C4-2B (cell line): ENCODE data around the gene CACNB4.
A peak's percentile ranks its signal among the peaks of the same experiment; 100 is the strongest.

Experiments
- H3K27ac ChIP-seq: fragments of 450-650 bp; 2 replicates; pipeline ENCODE4 v1.5.1; 2017
- ZFX ChIP-seq: fragments of 450-650 bp; IDR thresholded peaks from 2 replicates; pipeline ENCODE4 v1.6.1; 2017
- TF ChIP-seq, protein P1 (sequence below): fragments of 450-650 bp; conservative IDR thresholded peaks from 2 replicates; pipeline ENCODE4 v1.5.1; 2017; ENCODE audit warnings: mild to moderate bottlenecking

Gene CACNB4

DNA sequence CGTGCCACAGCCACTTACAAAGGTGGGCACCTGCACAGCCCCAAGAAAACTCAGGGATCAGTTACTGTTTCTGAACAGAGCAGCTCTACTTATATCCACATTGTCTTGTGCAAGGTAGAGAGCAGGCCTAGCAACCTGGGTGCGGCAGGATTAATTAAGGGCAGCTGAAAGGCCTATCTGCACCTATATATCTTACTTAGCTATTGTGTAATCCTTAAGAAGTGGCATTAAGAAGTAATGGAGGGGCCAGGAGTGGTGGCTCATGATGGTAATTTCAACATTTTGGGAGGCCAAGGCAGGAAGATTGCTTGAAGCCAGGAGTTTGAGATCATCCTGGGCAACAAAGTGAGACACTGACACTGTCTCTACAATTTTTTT lies 257.8 kb downstream of the CACNB4 start:
- TF ChIP-seq ZFX: no peak
- TF ChIP-seq, protein P1, sequence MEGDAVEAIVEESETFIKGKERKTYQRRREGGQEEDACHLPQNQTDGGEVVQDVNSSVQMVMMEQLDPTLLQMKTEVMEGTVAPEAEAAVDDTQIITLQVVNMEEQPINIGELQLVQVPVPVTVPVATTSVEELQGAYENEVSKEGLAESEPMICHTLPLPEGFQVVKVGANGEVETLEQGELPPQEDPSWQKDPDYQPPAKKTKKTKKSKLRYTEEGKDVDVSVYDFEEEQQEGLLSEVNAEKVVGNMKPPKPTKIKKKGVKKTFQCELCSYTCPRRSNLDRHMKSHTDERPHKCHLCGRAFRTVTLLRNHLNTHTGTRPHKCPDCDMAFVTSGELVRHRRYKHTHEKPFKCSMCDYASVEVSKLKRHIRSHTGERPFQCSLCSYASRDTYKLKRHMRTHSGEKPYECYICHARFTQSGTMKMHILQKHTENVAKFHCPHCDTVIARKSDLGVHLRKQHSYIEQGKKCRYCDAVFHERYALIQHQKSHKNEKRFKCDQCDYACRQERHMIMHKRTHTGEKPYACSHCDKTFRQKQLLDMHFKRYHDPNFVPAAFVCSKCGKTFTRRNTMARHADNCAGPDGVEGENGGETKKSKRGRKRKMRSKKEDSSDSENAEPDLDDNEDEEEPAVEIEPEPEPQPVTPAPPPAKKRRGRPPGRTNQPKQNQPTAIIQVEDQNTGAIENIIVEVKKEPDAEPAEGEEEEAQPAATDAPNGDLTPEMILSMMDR: no peak
- no peak overlapping the region for H3K27ac ChIP-seq

DNA sequence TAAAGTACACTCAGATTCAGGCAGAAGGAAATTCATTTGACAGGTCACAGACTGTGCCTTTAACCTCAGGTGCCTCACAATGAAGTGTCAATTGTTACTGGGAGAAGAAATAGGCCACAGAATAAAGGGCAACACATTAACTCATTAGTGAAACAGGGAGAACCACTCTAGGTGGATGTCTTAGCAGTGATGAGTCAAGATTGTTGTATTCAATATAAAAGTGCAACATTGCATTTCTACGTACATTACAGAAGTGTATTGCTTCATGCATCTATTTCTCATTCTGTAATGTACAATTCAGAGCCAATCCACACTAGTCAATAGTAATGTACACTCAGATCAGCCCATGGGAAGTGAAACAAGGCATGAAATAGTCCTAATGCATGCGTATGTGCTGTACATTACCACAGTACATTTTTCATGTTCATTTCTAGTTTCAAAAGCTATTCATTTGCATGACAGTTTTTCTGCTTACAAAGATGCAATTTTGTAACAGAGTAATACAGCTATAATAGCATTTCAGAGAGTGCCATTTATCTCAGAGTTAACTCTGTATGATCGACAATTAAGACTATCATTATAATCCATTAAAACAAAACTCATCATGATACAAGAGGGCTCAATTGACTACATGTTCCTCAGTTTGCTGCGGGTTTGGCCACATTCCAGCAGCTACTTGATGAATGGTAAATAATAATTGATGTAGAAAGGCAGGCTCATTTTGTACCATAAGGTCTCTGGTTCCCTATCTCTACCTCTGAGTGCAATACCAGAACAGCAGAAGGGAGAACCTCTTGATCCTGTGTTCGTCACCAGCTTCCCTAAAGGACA lies 258.4 kb downstream of the CACNB4 start:
- no peak overlapping the region for H3K27ac ChIP-seq
- TF ChIP-seq, protein P1: no peak
- TF ChIP-seq ZFX: no peak

DNA sequence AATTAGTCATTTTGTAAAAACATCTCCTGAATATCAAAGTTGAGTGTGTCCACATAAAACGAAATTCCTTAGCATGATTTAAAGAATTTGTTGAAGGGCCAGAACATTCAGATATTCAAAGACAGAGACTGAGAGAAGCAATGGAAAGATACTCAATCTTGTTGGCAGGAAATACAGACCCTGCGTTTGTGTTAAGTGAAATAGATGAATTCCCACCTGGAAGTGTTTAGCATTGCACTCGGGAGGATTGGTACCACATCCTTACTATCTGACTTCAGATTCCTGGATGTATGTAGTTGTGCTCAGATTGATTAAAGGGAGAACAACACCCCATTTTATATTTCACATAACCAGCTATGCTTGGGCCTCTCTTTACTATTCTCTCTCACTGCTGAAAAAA lies 260.9 kb downstream of the CACNB4 start:
- H3K27ac ChIP-seq: no peak overlapping the region
- TF ChIP-seq, protein P1: no peak
- TF ChIP-seq ZFX: no peak

DNA sequence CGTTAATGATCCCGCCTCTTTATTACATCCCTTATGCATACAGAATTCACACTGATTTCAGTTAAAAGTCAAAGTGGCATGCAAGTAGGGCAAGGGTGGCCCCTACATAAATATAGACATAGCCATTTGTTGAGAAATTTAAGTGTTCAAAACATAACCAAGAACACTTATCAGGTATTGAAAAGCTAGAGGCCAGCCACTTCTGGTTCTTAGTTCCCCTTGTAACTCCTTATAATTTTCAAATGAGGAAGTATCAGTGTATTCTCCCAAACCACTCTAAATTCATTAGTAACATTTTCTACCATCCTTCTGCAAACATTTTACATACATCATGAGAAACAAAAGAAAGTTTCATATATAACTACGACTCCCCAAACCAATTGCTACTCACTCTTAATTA lies 264.9 kb downstream of the CACNB4 start:
- no peak overlapping the region for H3K27ac ChIP-seq
- TF ChIP-seq, protein P1: no peak
- no peak for TF ChIP-seq ZFX

DNA sequence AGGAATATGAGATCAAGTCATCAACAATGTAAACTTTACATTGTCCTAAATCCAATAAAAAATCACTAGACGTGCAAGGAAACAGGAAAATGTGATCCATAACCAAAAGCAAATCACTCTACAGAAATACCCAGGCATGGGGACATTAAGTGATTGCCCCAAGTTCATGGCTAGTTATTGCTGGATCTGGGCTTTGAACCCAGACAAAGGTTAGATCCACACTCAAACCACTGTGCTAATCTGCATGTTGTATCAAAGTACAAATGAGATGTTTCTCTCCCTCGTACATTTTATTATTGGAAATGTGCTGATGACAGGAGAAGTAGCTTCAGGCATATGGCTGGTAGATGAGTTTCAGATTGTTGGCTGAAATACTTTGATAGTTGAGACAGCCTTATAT lies 267.9 kb downstream of the CACNB4 start:
- no peak overlapping the region for H3K27ac ChIP-seq
- TF ChIP-seq ZFX: no peak
- TF ChIP-seq, protein P1: no peak

DNA sequence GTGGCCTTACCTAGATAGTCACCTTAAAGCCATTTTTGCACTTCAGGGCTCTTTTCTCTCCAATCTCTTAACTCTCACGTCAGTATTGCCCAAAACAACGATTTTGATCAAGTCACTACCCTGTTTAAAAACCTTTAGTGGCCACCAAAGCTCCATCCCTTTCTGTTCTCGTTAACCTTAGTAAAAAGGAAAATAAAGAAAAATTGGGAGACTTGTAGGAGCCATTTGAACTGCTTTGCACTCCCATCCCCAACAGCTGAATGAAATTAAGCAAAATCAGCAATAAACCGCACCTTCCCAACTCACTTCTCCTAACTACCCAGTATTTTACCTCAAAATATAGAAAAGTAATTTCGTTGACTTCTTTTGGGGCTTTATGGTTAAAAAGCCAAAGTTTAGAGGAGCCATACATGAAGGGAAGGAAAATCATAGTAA lies 269.9 kb downstream of the CACNB4 start:
- peak overlapping the region; percentile 91; the same call in 1 of the 2 replicates for H3K27ac ChIP-seq
- TF ChIP-seq, protein P1: no peak

DNA sequence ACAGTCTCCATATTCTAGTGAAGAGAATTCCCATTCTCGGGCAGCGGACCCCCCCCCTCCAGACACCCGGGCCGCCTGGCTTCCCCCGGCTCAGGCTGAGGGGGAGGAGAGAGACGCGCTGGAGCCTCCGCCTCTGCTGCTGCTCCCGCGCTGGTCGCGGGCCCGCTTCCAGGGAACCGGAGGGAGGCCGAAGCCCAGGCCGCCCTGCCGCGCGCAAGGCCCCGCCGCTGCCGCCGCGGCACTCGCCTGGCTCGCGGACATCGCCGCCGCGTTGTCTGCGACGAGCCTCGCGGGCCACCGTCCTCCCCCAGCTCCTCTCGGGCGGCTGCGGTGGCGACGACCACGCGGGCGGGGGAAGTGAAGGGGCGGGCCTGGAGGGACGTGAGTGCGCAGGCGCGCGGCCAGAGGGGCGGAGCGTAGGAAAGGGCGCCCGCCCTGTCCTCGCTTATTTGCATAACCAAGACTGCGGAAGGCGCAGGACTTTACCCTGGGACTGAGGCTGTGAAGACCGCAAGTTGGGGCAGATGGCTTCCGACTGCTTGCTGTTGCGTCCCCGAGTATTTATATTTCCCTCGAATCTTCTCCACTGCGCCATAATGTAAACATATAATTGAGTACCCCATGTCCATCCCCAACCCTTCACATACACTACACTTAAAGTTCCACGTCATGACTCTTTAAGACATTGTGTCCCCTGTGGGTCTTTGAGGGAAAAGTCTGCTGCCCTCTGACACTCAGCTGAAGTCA lies 270.5 kb downstream of the CACNB4 start, which contains the start of gene ARL5A:
TSS of gene ARL5A (minus strand) at position 279 of the 747 bp plus-strand sequence. CDS start at position 34, 245 bp downstream.
- peak; percentile 73 for TF ChIP-seq ZFX
- TF ChIP-seq, protein P1: no peak
- H3K27ac ChIP-seq: peak within 1 kb of the TSS; percentile 91
